B cell (primary cell): ENCODE results near the gene HSPB6.

Experiments
- EZH2 ChIP-seq: IDR thresholded peaks from 2 replicates; pipeline ENCODE4 v1.6.1; 2012; ENCODE audit warnings: borderline replicate concordance, low read depth, mild to moderate bottlenecking, moderate library complexity, low read length; ENCODE audit not compliant: insufficient read depth, poor library complexity, severe bottlenecking
- TF ChIP-seq, protein P1 (sequence below): fragments of 200-600 bp; IDR thresholded peaks from one replicate; pipeline ENCODE4 v1.8.0; 2022; ENCODE audit warnings: antibody characterized with exemption, mild to moderate bottlenecking

- TF ChIP-seq EZH2 = no peak
- TF ChIP-seq, protein P1, sequence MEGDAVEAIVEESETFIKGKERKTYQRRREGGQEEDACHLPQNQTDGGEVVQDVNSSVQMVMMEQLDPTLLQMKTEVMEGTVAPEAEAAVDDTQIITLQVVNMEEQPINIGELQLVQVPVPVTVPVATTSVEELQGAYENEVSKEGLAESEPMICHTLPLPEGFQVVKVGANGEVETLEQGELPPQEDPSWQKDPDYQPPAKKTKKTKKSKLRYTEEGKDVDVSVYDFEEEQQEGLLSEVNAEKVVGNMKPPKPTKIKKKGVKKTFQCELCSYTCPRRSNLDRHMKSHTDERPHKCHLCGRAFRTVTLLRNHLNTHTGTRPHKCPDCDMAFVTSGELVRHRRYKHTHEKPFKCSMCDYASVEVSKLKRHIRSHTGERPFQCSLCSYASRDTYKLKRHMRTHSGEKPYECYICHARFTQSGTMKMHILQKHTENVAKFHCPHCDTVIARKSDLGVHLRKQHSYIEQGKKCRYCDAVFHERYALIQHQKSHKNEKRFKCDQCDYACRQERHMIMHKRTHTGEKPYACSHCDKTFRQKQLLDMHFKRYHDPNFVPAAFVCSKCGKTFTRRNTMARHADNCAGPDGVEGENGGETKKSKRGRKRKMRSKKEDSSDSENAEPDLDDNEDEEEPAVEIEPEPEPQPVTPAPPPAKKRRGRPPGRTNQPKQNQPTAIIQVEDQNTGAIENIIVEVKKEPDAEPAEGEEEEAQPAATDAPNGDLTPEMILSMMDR = no peak
Measured at GRCh38 chr19:35759697-35760096, 2.9 kb upstream of the HSPB6 start.
